Measurements from ENCODE around the gene LGALS3BP.

The LGALS3BP gene

GRCh38 chr17:78998311-78999055 lies 18.8 kb upstream of the LGALS3BP start:
- no peak for DNase-seq

GRCh38 chr17:78997881-78998280 lies 18.2 kb upstream of the LGALS3BP start:
- DNase-seq: no peak

GRCh38 chr17:78997231-78997741 lies 17.6 kb upstream of the LGALS3BP start:
- no peak for DNase-seq

- DNase-seq: no peak
Observed at GRCh38 chr17:78996781-78997201, 17.1 kb upstream of the LGALS3BP start.

- no peak for DNase-seq
Observed at GRCh38 chr17:78995761-78996451, 16.2 kb upstream of the LGALS3BP start.

GRCh38 chr17:78995022-78995760 lies 15.5 kb upstream of the LGALS3BP start:
- peak in 1 of 5 donors; percentile 10 for DNase-seq

- DNase-seq: no peak
Observed at GRCh38 chr17:78993981-78994671, 14.4 kb upstream of the LGALS3BP start.

- peak in 3 of 5 donors; percentile 26 to 39 (median 32) for DNase-seq
Observed at GRCh38 chr17:78993241-78993956, 13.7 kb upstream of the LGALS3BP start.

- no peak for DNase-seq
Observed at GRCh38 chr17:78992542-78993212, 13.0 kb upstream of the LGALS3BP start.

- DNase-seq: no peak
Observed at GRCh38 chr17:78991906-78992532, 12.3 kb upstream of the LGALS3BP start.

GRCh38 chr17:78991017-78991738 lies 11.5 kb upstream of the LGALS3BP start:
- DNase-seq: no peak

- DNase-seq: no peak
Observed at GRCh38 chr17:78990349-78991016, 10.8 kb upstream of the LGALS3BP start.

GRCh38 chr17:78988152-78988551 lies 8.4 kb upstream of the LGALS3BP start:
- DNase-seq: no peak

- no peak for DNase-seq
Observed at GRCh38 chr17:78986649-78987328, 7.1 kb upstream of the LGALS3BP start.

- DNase-seq: peak in 1 of 5 donors; percentile 33
Observed at GRCh38 chr17:78986048-78986648, 6.4 kb upstream of the LGALS3BP start.

GRCh38 chr17:78985395-78985794 lies 5.7 kb upstream of the LGALS3BP start:
- DNase-seq: no peak

- no peak for DNase-seq
Observed at GRCh38 chr17:78981010-78981888, 1.5 kb upstream of the LGALS3BP start.

- DNase-seq: no peak
Observed at GRCh38 chr17:78980624-78980972, 875 bp upstream of the LGALS3BP start.
